Naive thymus-derived CD8-positive, alpha-beta T cell (primary cell): ENCODE results near the gene SMTN. TPM values are rescaled to one million over a fixed set of nuclear protein-coding genes. Genes with fewer than 3 reads are reported as not detected.

Experiments
- ATAC-seq, 2 donors: fragments of 150-1000 bp; cut with Tn5 transposase in 1 of 2; sonication (Bioruptor Pico), chemical (Tn5 transposase) in 1 of 2; 1 replicate in 1 of 2; 2 replicates in 1 of 2; pipeline ENCODE4 v1.10.0; 2021; ENCODE audit warnings: mild to moderate bottlenecking in 2 of 2, moderate library complexity in 2 of 2
- POLR2A ChIA-PET: fragments of 350-600 bp; sonication (Branson Sonifier 250); formaldehyde crosslinking; loops from one replicate; lab custom pipeline; 2021; ENCODE audit warnings: antibody characterized with exemption; lab: Charles Lee
- DNase-seq, 10 donors: peaks; one replicate each; pipeline versions ENCODE4 v3.0.0 to v3.0.0-alpha.2; 2020 to 2022
- H3K27ac Mint-ChIP-seq, 10 donors: one replicate each; pipeline ENCODE4 v1.8.0; 2020 to 2022; ENCODE audit warnings: mild to moderate bottlenecking in 10 of 10, mixed read lengths in 10 of 10, moderate library complexity in 4 of 10, inconsistent platforms in 1 of 10
- H3K27me3 Mint-ChIP-seq, 5 donors: one replicate each; pipeline ENCODE4 v1.8.0; 2021 to 2022; ENCODE audit warnings: mixed read lengths in 5 of 5
- H3K36me3 Mint-ChIP-seq, 3 donors: one replicate each; pipeline ENCODE4 v1.8.0; 2020 to 2022; ENCODE audit warnings: mixed read lengths in 3 of 3, mild to moderate bottlenecking in 2 of 3, inconsistent platforms in 1 of 3
- H3K4me1 Mint-ChIP-seq, 4 donors: one replicate each; pipeline ENCODE4 v1.8.0; 2021 to 2022; ENCODE audit warnings: mixed read lengths in 4 of 4
- H3K4me3 Mint-ChIP-seq, 10 donors: one replicate each; pipeline ENCODE4 v1.8.0; 2020 to 2022; ENCODE audit warnings: mild to moderate bottlenecking in 10 of 10, mixed read lengths in 10 of 10, moderate library complexity in 6 of 10, inconsistent platforms in 1 of 10
- H3K9me3 Mint-ChIP-seq, 9 donors: one replicate each; pipeline ENCODE4 v1.8.0; 2020 to 2022; ENCODE audit warnings: mixed read lengths in 9 of 9, mild to moderate bottlenecking in 3 of 9, inconsistent platforms in 1 of 9, moderate library complexity in 1 of 9
- polyA plus RNA-seq, 3 donors: library from polyadenylated mRNA; unstranded; fragments of 300-500 nt; fragmentation: Illumina TruSeq; gene quantifications; one replicate each; pipeline ENCODE4 v1.2.3, GENCODE V29; 2021
- total RNA-seq, 8 experiments: library from RNA in 2 of 8; stranded (reverse) in 2 of 8; gene quantifications; one replicate each; pipeline ENCODE4 v1.2.3 and lab custom pipeline; 2021 to 2026

Gene SMTN
- total and polyA plus RNA-seq, 5 experiments from 2014 or later = 1.1 to 4.5 (median 2.0) TPM; not detected in 1

DNA sequence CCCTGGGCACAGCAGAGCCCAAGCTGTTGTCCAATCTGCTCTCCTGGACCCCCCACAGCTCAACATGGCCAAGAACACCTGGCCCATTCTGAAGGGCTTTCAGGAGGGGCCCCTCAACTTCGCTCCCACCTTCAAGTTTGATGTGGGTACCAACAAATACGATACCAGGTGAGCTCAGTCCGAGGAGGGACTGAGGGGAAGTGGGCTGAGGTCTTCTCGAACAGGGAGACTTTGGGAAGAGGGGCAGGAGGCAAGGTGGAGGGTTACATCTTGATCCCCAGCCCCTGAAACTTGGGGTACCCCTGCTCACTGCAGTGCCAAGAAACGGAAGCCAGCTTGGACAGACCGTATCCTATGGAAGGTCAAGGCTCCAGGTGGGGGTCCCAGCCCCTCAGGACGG, 47.0 kb downstream of the SMTN start:
- Mint-ChIP-seq H3K27ac (no peak overlapping the region), H3K9me3 (no peaks in the 10 kb centered on the region), H3K4me3 (no peak overlapping the region), H3K4me1 (peaks cover 0 to 4% (median 0%) of the 10 kb centered on the region in 4 donors), H3K27me3 (peaks cover 0 to 9% (median 0%) of the 10 kb centered on the region in 5 donors), H3K36me3 (no peaks in the 10 kb centered on the region)
- DNase-seq (peak in 1 of 10 donors; percentile 40), ATAC-seq (no peak)
- POLR2A ChIA-PET = interaction anchor here (0.9 kb wide), 1 partner anchor 144 kb away, joined by 3 read pairs; no protein-coding TSS in a partner anchor

DNA sequence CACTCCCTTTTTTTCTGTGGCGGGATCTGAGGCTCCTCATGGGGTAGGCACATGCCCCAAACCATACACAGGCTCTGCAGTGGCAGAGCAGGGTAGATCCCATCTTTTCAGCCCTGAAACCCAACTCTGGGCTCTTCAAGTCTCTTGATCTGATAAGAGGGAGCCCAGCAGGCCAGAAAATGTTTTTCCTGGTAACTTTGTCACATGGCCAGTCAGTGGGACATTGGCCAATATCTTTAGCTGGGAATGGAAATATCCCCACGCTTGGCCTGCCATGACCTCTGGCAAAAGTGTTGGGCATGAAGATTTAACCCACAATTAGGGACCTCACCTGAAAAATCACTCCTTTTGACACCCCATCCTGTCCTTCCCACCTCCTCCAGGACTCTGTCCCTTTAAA, 49.8 kb downstream of the SMTN start:
- no peak for ATAC-seq
- H3K36me3 Mint-ChIP-seq = no peaks in the 10 kb centered on the region
- POLR2A ChIA-PET = no interaction called here
- H3K4me3 Mint-ChIP-seq = no peak overlapping the region
- no peak overlapping the region for H3K27ac Mint-ChIP-seq
- DNase-seq = no peak
- H3K9me3 Mint-ChIP-seq = no peaks in the 10 kb centered on the region
- H3K4me1 Mint-ChIP-seq = peaks cover 0 to 4% (median 0%) of the 10 kb centered on the region in 4 donors
- peaks cover 0 to 9% (median 0%) of the 10 kb centered on the region in 5 donors for H3K27me3 Mint-ChIP-seq

DNA sequence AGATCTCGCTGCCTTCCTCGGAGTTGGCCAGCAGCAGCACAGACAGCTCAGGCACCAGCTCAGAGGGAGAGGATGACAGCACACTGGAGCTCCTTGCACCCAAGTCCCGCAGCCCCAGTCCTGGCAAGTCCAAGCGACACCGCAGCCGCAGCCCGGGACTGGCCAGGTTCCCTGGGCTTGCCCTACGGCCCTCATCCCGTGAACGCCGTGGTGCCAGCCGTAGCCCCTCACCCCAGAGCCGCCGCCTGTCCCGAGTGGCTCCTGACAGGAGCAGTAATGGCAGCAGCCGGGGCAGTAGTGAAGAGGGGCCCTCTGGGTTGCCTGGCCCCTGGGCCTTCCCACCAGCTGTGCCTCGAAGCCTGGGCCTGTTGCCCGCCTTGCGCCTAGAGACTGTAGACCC, 52.8 kb downstream of the SMTN start:
- POLR2A ChIA-PET = no interaction called here
- ATAC-seq = no peak

DNA sequence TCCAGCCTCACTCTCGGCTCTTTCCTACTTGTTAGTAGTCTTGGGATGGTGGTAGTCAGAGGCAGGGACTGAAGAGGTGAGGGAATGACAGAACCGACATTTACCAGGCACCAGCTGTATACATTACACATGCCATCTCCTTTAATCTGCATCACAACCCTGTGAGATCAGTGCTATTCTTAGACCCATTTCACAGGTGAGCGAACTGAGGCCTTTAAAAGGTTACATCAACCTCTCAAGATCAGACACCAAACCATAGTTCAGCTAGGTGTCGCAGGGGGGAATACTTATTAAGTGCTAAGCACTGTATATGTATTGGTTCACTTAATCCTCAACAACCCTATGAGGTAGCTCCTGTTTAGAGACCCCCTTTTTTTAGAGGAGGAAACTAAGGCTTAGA, 53.6 kb downstream of the SMTN start:
- DNase-seq (no peak), ATAC-seq (no peak)
- POLR2A ChIA-PET = no interaction called here
- H3K27me3 Mint-ChIP-seq = peaks cover 0 to 6% (median 2%) of the 10 kb centered on the region in 5 donors
- no peaks in the 10 kb centered on the region for H3K9me3 Mint-ChIP-seq
- H3K36me3 Mint-ChIP-seq = no peaks in the 10 kb centered on the region
- H3K4me3 Mint-ChIP-seq = no peak overlapping the region
- no peak overlapping the region for H3K27ac Mint-ChIP-seq
- H3K4me1 Mint-ChIP-seq = no peaks in the 10 kb centered on the region

More for the DNA sequence above, 52.8 kb downstream of the SMTN start:
- Mint-ChIP-seq H3K4me1 (no peaks in the 10 kb centered on the region), H3K27ac (no peak overlapping the region), H3K9me3 (no peaks in the 10 kb centered on the region), H3K4me3 (no peak overlapping the region), H3K27me3 (peaks cover 0 to 3% (median 0%) of the 10 kb centered on the region in 5 donors), H3K36me3 (no peaks in the 10 kb centered on the region)
- DNase-seq = no peak

DNA sequence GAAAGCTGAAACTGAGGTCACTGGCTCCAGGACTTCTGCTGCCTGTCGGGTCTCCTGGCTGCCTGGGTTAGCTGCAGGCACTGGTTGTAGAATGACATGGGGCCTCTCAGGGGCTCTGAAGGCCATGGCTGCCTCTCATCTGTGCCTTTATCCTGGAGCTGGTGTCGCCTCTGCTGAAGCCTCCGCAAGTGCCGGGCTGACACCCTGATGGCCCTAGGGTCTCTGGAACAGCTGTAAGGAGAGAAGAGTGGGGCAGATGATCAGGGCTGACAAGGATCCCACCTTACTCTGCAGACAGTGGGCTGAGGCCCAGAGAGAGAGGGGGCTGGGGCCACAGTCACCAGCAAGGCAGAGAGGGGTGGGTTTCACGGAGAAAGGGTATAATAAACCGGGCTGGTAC, 54.6 kb downstream of the SMTN start:
- no peaks in the 10 kb centered on the region for H3K9me3 Mint-ChIP-seq
- DNase-seq (no peak), ATAC-seq (no peak)
- H3K4me1 Mint-ChIP-seq = no peaks in the 10 kb centered on the region
- no peaks in the 10 kb centered on the region for H3K36me3 Mint-ChIP-seq
- H3K4me3 Mint-ChIP-seq = no peak overlapping the region
- POLR2A ChIA-PET = interaction anchor here (0.6 kb wide), 1 partner anchor 490 kb away, joined by 4 read pairs; no protein-coding TSS in a partner anchor
- peaks cover 0 to 9% (median 7%) of the 10 kb centered on the region in 5 donors for H3K27me3 Mint-ChIP-seq
- no peak overlapping the region for H3K27ac Mint-ChIP-seq

DNA sequence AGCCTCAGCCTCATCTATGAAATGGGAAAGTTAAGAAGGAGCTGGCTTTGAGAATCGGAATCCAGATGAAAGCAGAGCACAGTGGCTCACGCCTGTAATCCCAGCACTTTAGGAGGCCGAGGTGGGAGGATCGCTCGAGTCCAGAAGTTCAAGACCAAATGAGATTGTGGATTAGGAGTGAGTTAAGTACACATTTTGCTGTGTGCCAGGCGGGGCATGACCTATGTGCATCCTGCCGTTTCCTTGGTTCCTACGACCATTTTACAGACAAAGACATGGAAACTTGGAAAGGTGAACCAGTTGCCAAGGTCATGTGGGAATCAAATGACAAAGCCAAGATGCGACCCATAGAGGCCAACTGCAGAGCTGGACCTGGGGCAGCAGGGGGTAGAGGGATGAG, 55.0 kb downstream of the SMTN start:
- POLR2A ChIA-PET = no interaction called here
- H3K36me3 Mint-ChIP-seq = no peaks in the 10 kb centered on the region
- H3K27me3 Mint-ChIP-seq = peaks cover 0 to 9% (median 7%) of the 10 kb centered on the region in 5 donors
- H3K9me3 Mint-ChIP-seq = no peaks in the 10 kb centered on the region
- no peaks in the 10 kb centered on the region for H3K4me1 Mint-ChIP-seq
- H3K4me3 Mint-ChIP-seq = no peak overlapping the region
- H3K27ac Mint-ChIP-seq = no peak overlapping the region
- ATAC-seq (no peak), DNase-seq (no peak)

DNA sequence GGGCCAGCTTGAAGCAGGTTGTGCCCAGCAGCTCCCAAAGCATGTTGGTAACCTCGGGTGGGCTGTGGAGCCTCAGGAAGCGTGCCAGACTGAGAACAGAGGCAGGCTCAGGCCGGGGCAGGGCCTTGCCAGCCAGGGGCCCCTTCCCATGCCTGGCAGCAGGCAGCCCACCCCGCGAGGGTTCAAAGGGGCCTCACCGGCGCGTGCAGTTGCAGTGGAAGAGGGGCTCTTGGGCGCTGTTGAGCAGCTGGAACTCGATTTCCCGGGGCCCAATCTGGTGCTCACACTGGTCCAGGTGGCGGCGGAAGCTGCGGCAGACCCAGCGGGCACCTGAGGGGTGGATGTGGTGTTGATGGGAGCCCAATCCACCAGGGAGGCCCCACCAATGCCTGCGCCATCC, 55.6 kb downstream of the SMTN start:
- DNase-seq (no peak), ATAC-seq (no peak)
- POLR2A ChIA-PET = no interaction called here
- Mint-ChIP-seq H3K27ac (no peak overlapping the region), H3K4me3 (no peak overlapping the region), H3K27me3 (peaks cover 0 to 9% (median 7%) of the 10 kb centered on the region in 5 donors), H3K4me1 (no peaks in the 10 kb centered on the region), H3K9me3 (no peaks in the 10 kb centered on the region), H3K36me3 (no peaks in the 10 kb centered on the region)

DNA sequence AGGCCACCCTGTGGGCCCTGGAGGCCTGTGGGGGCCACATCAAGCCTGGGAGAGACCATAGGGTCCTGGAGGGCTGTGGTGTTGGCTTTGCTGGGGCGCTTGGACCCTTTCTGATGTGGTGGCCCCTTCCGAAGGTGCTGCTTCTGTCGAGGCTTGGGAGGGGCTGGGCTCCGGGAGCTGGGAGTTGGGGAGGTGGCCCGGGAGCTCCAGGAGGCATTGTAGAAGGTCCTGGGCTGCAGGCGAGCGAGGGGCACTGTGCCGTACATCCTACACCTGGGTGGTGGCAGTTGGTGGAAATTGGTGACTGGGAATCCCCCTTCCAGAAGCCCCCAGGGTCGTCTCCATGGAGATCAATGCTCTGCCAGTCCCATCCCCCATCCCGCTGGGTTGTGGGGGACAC, 56.6 kb downstream of the SMTN start:
- DNase-seq = no peak
- H3K4me1 Mint-ChIP-seq = no peaks in the 10 kb centered on the region
- POLR2A ChIA-PET = no interaction called here
- H3K9me3 Mint-ChIP-seq = no peaks in the 10 kb centered on the region
- ATAC-seq = no peak
- H3K36me3 Mint-ChIP-seq = no peaks in the 10 kb centered on the region
- peaks cover 0 to 9% (median 7%) of the 10 kb centered on the region in 5 donors for H3K27me3 Mint-ChIP-seq
- no peak overlapping the region for H3K27ac Mint-ChIP-seq
- H3K4me3 Mint-ChIP-seq = no peak overlapping the region

DNA sequence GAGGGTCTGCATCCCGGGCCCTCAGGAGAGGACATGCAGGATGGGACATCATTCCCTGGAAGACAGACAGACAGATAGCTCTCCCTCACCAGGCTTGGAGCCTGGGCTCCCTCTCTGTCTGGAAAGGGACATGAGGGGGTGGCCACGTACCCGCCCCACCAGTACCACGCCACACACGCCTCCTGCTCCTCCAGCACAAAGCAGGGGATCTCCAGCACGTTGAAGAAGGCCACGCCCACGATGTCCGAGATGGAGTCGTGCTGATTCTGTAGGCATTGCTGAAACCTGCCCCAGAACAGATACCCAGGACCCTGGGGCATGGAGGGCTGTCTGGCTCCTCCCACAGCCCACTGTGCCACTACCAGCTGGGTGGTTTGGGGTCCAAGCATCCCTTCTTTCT, 57.0 kb downstream of the SMTN start:
- POLR2A ChIA-PET = no interaction called here
- Mint-ChIP-seq H3K4me1 (no peaks in the 10 kb centered on the region), H3K27ac (no peak overlapping the region), H3K9me3 (no peaks in the 10 kb centered on the region), H3K36me3 (no peaks in the 10 kb centered on the region), H3K4me3 (no peak overlapping the region), H3K27me3 (peaks cover 0 to 9% (median 7%) of the 10 kb centered on the region in 5 donors)
- ATAC-seq (no peak), DNase-seq (no peak)

DNA sequence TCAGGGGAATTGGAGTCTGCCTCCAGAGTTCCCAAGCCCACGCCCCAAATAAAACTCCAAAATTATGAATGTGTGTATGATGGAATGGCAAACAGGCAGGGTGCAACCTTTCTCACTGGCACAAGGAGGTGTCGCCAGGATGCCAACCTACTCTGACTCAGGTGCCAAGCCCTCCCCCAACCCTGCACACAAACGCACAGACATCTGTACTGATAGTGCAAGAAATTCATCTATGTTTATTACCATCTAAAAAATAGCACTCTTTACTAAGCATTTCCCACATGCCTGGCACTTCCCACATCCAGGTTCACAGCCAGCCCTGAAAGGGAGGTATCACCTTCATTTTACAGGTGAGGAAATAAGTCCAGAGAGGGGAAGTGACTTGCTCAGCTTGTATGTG, 57.9 kb downstream of the SMTN start:
- H3K4me1 Mint-ChIP-seq = no peaks in the 10 kb centered on the region
- no peak overlapping the region for H3K4me3 Mint-ChIP-seq
- POLR2A ChIA-PET = no interaction called here
- DNase-seq = no peak
- H3K27ac Mint-ChIP-seq = no peak overlapping the region
- H3K36me3 Mint-ChIP-seq = no peaks in the 10 kb centered on the region
- peaks cover 0 to 9% (median 7%) of the 10 kb centered on the region in 5 donors for H3K27me3 Mint-ChIP-seq
- ATAC-seq = no peak
- peaks cover 0 to 4% (median 0%) of the 10 kb centered on the region in 9 donors for H3K9me3 Mint-ChIP-seq

DNA sequence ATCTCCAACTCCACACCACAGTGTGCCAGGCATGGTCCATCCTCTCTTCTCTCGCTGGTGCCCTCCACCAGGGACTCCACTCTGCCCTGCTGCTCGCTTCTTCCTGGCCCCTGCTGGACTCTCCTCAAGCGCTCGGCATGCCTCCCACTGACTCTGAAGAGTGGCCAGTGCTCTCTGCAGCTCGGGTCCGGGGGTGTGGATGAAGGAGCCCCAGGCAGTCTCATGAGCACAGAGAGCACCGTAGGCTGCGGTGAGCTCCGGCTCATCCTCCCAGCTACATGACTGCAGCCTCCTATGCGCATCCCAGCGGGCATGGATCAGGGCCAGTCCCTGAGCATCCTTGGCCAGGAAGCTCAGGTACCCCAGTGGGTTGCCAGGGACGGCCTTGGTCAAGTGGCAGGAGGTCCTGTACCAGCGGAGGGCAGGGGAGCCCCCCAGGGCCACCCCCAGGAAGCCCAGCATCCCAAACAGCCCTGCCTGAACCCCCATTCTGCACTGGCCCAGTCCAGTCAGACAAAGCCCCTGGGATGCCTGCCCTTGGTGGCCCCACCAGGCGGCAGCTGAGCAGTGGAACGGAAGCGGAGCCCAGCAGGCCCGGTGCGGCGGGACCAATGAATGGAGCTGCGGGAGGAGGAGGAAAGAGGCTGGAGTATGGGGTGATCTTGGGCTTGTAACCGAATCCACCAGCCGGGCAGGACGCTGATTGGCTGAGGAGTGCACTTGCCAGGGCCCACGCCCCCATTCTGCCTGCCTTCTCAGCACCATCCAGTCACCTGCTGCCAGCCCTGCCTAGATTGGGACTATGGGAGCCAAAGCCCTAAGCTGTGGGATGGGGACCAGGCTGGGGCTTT, 59.0 kb downstream of the SMTN start, which contains the start of gene PLA2G3:
Gene PLA2G3 (minus strand): TSS at position 643 of the 851 bp plus-strand sequence. CDS start 154 bp downstream, at position 489.
- DNase-seq = no peak
- POLR2A ChIA-PET = no interaction called here
- peaks cover 0 to 9% (median 7%) of the 10 kb centered on the region in 5 donors for H3K27me3 Mint-ChIP-seq
- peaks cover 0 to 5% (median 0%) of the 10 kb centered on the region in 3 donors for H3K36me3 Mint-ChIP-seq
- H3K27ac Mint-ChIP-seq = peak within 1 kb of the TSS in 1 of 10 donors; percentile 76
- H3K4me1 Mint-ChIP-seq = no peaks in the 10 kb centered on the region
- H3K9me3 Mint-ChIP-seq = peaks cover 0 to 13% (median 0%) of the 10 kb centered on the region in 9 donors
- no peak within 1 kb of the TSS for H3K4me3 Mint-ChIP-seq
- no peak for ATAC-seq

DNA sequence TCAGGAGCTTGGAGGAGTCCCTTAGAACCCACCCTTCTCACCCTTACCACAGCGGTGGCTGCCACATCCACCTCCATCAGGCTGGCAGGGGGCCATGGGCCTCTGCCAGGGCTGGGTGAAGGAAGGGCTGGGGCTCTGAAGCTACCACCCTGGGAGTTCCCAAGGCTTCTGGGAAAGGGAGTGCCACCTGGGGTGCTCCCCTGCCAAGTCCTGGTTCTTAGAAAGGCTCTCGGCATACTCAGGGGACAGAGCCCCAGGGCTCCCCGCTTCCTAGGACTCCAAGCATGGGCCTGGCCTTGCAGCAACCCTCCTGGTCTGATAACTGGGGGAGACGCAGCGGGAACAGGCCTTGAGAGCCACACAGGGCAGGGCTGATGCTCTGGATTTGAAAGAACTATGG, 59.6 kb downstream of the SMTN start:
- POLR2A ChIA-PET = no interaction called here
- no peaks in the 10 kb centered on the region for H3K4me1 Mint-ChIP-seq
- H3K4me3 Mint-ChIP-seq = no peak overlapping the region
- ATAC-seq = no peak
- H3K27me3 Mint-ChIP-seq = peaks cover 0 to 9% (median 7%) of the 10 kb centered on the region in 5 donors
- DNase-seq = no peak
- H3K9me3 Mint-ChIP-seq = peaks cover 0 to 17% (median 0%) of the 10 kb centered on the region in 9 donors
- H3K27ac Mint-ChIP-seq = no peak overlapping the region
- H3K36me3 Mint-ChIP-seq = peaks cover 0 to 8% (median 0%) of the 10 kb centered on the region in 3 donors

DNA sequence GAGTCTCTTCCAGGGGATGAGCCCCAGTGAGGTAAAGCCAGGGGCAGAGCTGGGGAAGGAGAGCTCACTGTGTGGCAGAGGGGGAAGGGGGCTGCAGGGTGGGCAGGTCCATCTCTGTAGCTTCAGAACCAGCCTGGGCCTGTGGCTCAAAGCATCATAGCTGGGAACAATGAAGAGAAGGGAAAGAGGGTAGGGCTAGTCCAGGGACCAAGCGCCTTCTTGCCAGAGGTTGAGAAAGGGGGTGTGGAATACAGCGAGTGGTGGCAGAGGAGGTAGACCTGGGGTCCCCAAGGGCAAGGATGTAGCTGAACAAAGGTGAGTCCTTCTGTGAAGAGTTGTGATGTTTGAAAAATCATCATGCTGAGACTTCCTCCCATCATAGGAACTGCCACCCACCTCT, 60.4 kb downstream of the SMTN start:
- POLR2A ChIA-PET = no interaction called here
- H3K9me3 Mint-ChIP-seq = peaks cover 0 to 20% (median 0%) of the 10 kb centered on the region in 9 donors
- DNase-seq (no peak), ATAC-seq (no peak)
- no peak overlapping the region for H3K4me3 Mint-ChIP-seq
- peaks cover 0 to 9% (median 7%) of the 10 kb centered on the region in 5 donors for H3K27me3 Mint-ChIP-seq
- H3K27ac Mint-ChIP-seq = peak overlapping the region in 2 of 10 donors; percentile 8 to 76
- peaks cover 0 to 8% (median 2%) of the 10 kb centered on the region in 3 donors for H3K36me3 Mint-ChIP-seq
- H3K4me1 Mint-ChIP-seq = no peaks in the 10 kb centered on the region
